ENCODE data around the gene NDEL1. TPM values are rescaled to one million over a fixed set of nuclear protein-coding genes. Genes with fewer than 3 reads are reported as not detected.

Gene NDEL1
- total and polyA plus RNA-seq, 9 of the 15 experiments (the other 6 are each of a cell fraction or from before 2014, with no cell fraction given) = 0.86 to 30.5 (median 22.7) TPM

DNA sequence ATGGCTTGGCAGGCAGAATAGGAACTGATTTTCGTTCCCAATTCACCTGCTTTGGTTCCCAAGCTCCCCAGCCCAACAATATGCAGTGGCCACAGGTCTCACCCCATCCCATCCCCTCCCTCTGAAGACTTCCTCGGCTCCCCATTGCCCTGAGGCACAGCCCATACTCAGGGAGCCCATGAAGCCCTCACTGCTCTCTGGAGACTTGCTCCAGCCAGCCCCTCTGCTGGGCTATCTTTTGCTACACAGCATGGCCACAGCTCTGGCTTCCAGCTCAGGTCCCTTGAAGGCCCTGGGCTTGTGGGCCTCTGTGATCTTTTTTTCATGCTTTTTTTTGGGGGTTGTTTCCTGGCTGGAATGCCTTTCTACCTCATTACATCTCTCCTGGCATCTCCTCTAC, 29.5 kb upstream of the NDEL1 start:
- DNase-seq (ENCODE audit: extremely low read depth in 1 of 4, low spot score in 3 of 4) (no peak), ATAC-seq (no peak), FAIRE-seq (no peak)
- WGBS (ENCODE audit: insufficient coverage, low coverage, missing lambda C conversion rate) = 20% methylated on average over 2 of the region's 2 CpGs
- Histone ChIP-seq H3K9me3 (replicated peaks; ENCODE audit: control insufficient read depth, insufficient read depth, low read depth, low read length) (no peaks in the 10 kb centered on the region), H3K9ac (ENCODE audit: insufficient read depth in 1 of 2, low read depth in 2 of 2, low read length in 2 of 2) (no peak overlapping the region), H3K79me2 (ENCODE audit: control insufficient read depth, insufficient read depth, low read length) (no peaks in the 10 kb centered on the region), H3K4me1 (replicated peaks in 1 of 2; ENCODE audit: control insufficient read depth in 2 of 2, insufficient read depth in 2 of 2, low read length in 2 of 2) (peaks cover 5 to 10% of the 10 kb centered on the region in 2 experiments; a peak in 4 of 5 replicates), H3K4me2 (ENCODE audit: insufficient read depth, low read length) (no peak overlapping the region), H3K9me1 (ENCODE audit: control insufficient read depth, insufficient read depth, low read length) (no peaks in the 10 kb centered on the region), H3K27ac (ENCODE audit: extremely low read depth, low read depth, low read length) (no peak overlapping the region), H3K27me3 (ENCODE audit: control insufficient read depth in 2 of 2, insufficient read depth in 2 of 2, low read length in 2 of 2) (no peaks in the 10 kb centered on the region), H3K36me3 (ENCODE audit: control insufficient read depth, insufficient read depth, low read length) (no peaks in the 10 kb centered on the region), H4K20me1 (replicated peaks; ENCODE audit: control insufficient read depth, insufficient read depth, low read length) (no peaks in the 10 kb centered on the region), H2AFZ (ENCODE audit: low read depth, low read length) (no peak overlapping the region), H3K4me3 (no peak overlapping the region)
- in situ Hi-C loops (cut with MboI) = loop anchor here (10.0 kb wide), 1 partner anchor 349 kb away; the partner anchor contains the start of gene SPDYE4
- POLR2A ChIA-PET = interaction anchor here (1.1 kb wide), 1 partner anchor 45 kb away, joined by 4 read pairs; no protein-coding TSS in a partner anchor
- no TSS peak for BruUV-seq (replicated peaks)
- CTCF ChIA-PET (ENCODE audit: low intra/inter-chr PET ratio) = interaction anchor here (0.7 kb wide), 1 partner anchor 79 kb away, joined by 5 read pairs; no protein-coding TSS in a partner anchor
- intact Hi-C loops (cut with micrococcal nuclease) = no loop called here
- no peak for TF ChIP-seq ZNF431 (CRISPR knock-in tag; IDR thresholded peaks at IDR 0.05)
- TF ChIP-seq SUPT5H (IDR thresholded peaks at IDR 0.05) = no peak
- no peak for TF ChIP-seq L3MBTL2 (IDR thresholded peaks at IDR 0.05)
- TF ChIP-seq, protein P1, sequence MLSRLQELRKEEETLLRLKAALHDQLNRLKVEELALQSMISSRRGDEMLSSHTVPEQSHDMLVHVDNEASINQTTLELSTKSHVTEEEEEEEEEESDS (CRISPR knock-in tag; IDR thresholded peaks at IDR 0.05) = no peak
- no peak for TF ChIP-seq ZBTB5 (IDR thresholded peaks at IDR 0.05)
- TF ChIP-seq PHF20 (IDR thresholded peaks at IDR 0.05; ENCODE audit: partially characterized antibody) = no peak
- TF ChIP-seq MYC (IDR thresholded peaks at IDR 0.05; ENCODE audit: low read depth, low read length) = no peak
- no peak for TF ChIP-seq MYC (CRISPR knock-in tag; IDR thresholded peaks at IDR 0.05; ENCODE audit: borderline replicate concordance, low read depth)
- TF ChIP-seq E2F1 (CRISPR knock-in tag; IDR thresholded peaks at IDR 0.05) = no peak
- no peak for TF ChIP-seq KLF1 (tag; IDR thresholded peaks at IDR 0.05)
- no peak for TF ChIP-seq CBFA2T2 (conservative IDR thresholded peaks at IDR 0.05)
- TF ChIP-seq, protein P2, sequence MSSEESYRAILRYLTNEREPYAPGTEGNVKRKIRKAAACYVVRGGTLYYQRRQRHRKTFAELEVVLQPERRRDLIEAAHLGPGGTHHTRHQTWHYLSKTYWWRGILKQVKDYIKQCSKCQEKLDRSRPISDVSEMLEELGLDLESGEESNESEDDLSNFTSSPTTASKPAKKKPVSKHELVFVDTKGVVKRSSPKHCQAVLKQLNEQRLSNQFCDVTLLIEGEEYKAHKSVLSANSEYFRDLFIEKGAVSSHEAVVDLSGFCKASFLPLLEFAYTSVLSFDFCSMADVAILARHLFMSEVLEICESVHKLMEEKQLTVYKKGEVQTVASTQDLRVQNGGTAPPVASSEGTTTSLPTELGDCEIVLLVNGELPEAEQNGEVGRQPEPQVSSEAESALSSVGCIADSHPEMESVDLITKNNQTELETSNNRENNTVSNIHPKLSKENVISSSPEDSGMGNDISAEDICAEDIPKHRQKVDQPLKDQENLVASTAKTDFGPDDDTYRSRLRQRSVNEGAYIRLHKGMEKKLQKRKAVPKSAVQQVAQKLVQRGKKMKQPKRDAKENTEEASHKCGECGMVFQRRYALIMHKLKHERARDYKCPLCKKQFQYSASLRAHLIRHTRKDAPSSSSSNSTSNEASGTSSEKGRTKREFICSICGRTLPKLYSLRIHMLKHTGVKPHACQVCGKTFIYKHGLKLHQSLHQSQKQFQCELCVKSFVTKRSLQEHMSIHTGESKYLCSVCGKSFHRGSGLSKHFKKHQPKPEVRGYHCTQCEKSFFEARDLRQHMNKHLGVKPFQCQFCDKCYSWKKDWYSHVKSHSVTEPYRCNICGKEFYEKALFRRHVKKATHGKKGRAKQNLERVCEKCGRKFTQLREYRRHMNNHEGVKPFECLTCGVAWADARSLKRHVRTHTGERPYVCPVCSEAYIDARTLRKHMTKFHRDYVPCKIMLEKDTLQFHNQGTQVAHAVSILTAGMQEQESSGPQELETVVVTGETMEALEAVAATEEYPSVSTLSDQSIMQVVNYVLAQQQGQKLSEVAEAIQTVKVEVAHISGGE (CRISPR knock-in tag; IDR thresholded peaks at IDR 0.05) = no peak
- TF ChIP-seq, protein P3, sequence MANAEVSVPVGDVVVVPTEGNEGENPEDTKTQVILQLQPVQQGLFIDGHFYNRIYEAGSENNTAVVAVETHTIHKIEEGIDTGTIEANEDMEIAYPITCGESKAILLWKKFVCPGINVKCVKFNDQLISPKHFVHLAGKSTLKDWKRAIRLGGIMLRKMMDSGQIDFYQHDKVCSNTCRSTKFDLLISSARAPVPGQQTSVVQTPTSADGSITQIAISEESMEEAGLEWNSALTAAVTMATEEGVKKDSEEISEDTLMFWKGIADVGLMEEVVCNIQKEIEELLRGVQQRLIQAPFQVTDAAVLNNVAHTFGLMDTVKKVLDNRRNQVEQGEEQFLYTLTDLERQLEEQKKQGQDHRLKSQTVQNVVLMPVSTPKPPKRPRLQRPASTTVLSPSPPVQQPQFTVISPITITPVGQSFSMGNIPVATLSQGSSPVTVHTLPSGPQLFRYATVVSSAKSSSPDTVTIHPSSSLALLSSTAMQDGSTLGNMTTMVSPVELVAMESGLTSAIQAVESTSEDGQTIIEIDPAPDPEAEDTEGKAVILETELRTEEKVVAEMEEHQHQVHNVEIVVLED (CRISPR knock-in tag; IDR thresholded peaks at IDR 0.05) = no peak
- TF ChIP-seq ARID2 (IDR thresholded peaks at IDR 0.05) = no peak
- TF ChIP-seq ETS2 (tag; IDR thresholded peaks at IDR 0.05; ENCODE audit: borderline replicate concordance, poor library complexity, severe bottlenecking) = no peak

Data from K562 (cell line).